Neural cell (in vitro differentiated cells): ENCODE data around the gene FANCC.

Source experiments
- CTCF ChIP-seq: fragments of 450-650 bp; IDR thresholded peaks from 2 replicates; pipeline ENCODE4 v1.5.1; 2014; ENCODE audit warnings: antibody characterized with exemption, mild to moderate bottlenecking, moderate library complexity; ENCODE audit not compliant: poor library complexity, severe bottlenecking
- EP300 ChIP-seq: fragments of 450-650 bp; conservative IDR thresholded peaks from 2 replicates; pipeline ENCODE4 v1.6.1; 2014; ENCODE audit warnings: antibody characterized with exemption, mild to moderate bottlenecking, moderate library complexity; ENCODE audit not compliant: poor library complexity, severe bottlenecking
- EZH2 ChIP-seq: fragments of 200-600, 300-800 bp; shearing (Covaris generic), sonication (generic); IDR thresholded peaks from 2 replicates; pipeline ENCODE4 v1.6.1; 2014; ENCODE audit warnings: antibody characterized with exemption, low read length, borderline replicate concordance, mild to moderate bottlenecking; ENCODE audit not compliant: insufficient read depth, poor library complexity, severe bottlenecking
- MXI1 ChIP-seq: fragments of 450-650 bp; conservative IDR thresholded peaks from 2 replicates; pipeline ENCODE4 v1.6.1; 2014; ENCODE audit warnings: antibody characterized with exemption, mild to moderate bottlenecking; ENCODE audit not compliant: poor library complexity, severe bottlenecking
- POLR2AphosphoS5 ChIP-seq: IDR thresholded peaks from 2 replicates; pipeline ENCODE4 v1.6.1; 2012
- RAD21 ChIP-seq: fragments of 450-650 bp; conservative IDR thresholded peaks from 2 replicates; pipeline ENCODE4 v1.6.1; 2014; ENCODE audit warnings: antibody characterized with exemption, mild to moderate bottlenecking, moderate library complexity
- REST ChIP-seq: IDR thresholded peaks from 2 replicates; pipeline ENCODE4 v1.6.1; 2012; ENCODE audit warnings: borderline replicate concordance
- SMC3 ChIP-seq: fragments of 450-650 bp; conservative IDR thresholded peaks from 2 replicates; pipeline ENCODE4 v1.6.1; 2014; ENCODE audit warnings: antibody characterized with exemption, mild to moderate bottlenecking, moderate library complexity; ENCODE audit not compliant: poor library complexity
- TAF1 ChIP-seq: IDR thresholded peaks from 2 replicates; pipeline ENCODE4 v1.6.1; 2012; ENCODE audit warnings: low read depth

GRCh38 chr9:95181226-95181818 is 136.2 kb downstream of the FANCC start:
- no peak for TF ChIP-seq TAF1
- peak; percentile 54 for TF ChIP-seq CTCF
- TF ChIP-seq EZH2 = no peak
- no peak for TF ChIP-seq POLR2AphosphoS5
- TF ChIP-seq REST = no peak
- no peak for TF ChIP-seq EP300
- TF ChIP-seq SMC3 = peak; percentile 28
- no peak for TF ChIP-seq MXI1
- no peak for TF ChIP-seq RAD21
